Stimulated activated CD4-positive, alpha-beta T cell treated with anti-CD3 and anti-CD28 coated beads, TNF-alpha, amount 100 ng/mL, for 1 hour (primary cell): ENCODE data around the gene TNS3.
"Not testable (repeated sequence)": the region's sequence is repeated elsewhere in the genome, so short reads cannot be mapped to it uniquely, and the experiment has no call there.

Experiments used
- DNase-seq, 3 donors: peaks; one replicate each; pipeline ENCODE4 v3.0.0-alpha.2; 2020; ENCODE audit warnings: low read depth in 3 of 3, low spot score in 1 of 3

TNS3 gene

DNA sequence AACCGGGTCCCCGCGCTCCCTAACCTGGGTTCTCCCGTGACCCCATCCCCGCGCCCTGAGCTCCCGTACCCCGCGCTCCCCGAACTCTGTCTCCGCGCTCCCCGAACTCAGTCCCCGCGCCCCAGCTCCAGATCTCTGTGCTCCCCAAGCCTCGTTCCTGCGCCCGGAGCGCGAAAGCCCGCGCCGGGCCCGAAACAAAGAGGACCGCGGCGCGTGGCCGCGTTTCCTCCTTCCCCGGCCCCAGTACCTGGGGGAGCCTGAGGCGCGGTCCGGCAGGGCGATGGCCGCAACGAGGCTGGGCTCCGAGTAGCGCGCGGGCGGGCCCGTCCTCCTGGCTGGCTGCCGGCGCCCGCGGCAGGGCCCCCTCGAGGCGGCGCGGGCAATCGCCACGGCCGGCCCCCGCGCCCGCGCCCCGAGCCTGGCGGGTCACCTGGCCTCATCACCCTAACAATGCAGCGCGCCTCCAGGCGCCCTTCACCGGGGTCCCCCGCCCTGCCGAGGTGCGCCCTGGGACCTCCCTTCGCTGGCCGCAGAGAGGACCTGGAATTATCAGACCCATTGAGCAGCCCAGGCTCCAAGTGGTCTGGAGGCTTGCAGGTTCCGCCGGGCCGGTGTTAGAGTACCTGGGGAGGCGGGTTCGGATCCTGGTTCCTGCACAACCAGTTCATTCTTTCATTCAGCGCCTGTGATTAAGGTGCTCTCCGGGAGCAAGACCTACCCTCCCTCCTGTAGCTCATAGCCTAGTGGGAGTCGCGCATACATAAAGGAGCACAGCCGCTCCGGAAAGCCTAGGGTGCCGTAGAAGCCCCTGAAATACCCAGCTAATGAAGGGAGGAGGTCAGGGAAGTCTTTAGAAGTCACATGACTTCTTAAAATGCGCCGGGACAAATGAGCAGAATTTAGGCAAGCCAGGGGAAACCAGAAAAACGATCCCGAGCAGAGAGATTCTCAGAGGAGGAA is at the start of gene TNS3:
Gene TNS3, minus strand, starts transcription at position 308 of the 960 bp plus-strand sequence. CDS start 142,475 bp downstream, outside the sequence.
- DNase-seq = no peak

DNA sequence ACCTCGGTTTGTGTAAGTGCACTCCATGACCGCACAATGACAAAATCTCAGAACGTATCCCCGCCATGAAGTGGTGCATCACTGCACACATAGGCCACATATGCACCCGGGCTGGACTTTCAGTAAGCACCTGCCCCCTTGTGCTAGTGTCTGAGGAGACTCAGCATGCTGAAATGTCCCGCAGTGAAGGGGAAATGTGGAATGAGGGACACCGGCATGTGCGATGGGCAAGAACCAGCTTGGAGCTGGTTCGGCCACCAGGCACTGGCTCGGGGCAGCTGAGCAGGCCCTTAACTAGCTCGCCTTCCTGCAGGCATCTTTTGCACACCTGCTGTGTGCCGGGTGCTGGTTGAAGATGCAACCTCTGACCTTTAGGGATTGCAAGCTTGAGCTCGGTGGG is 49.8 kb upstream of the TNS3 start:
- DNase-seq = no peak

DNA sequence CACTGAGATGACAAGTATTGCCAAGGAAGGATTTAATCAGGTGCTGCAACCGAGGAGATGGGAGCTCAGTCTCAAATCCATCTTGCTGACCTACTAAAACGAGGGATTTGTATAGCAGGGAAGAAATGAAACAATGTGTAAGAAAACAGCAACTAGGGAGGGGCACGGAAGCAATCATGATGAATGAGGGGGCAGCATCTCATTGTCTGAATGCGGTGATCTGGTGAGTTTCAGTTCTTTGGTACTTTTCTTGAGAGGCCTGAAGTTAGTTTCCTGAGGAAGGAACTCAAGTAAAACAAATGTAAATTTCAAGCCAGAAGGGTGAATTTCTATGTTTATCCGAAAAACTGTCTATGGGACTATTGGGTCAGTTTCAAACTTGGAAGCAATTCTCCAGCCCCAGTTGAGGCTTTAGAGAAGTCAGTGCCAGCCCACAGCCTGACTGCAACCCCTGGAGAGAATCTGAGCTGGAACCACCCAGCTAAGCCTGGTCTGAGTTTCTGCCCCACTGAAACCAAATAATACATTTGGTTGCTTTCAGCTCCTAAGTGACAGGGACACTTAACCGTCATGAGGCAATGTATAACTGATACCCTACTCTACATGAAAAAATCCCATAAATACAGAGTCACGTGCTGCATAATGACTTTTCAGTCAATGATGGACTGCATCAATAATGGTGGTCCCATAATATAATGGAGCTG is 45.8 kb upstream of the TNS3 start:
- DNase-seq = no peak

DNA sequence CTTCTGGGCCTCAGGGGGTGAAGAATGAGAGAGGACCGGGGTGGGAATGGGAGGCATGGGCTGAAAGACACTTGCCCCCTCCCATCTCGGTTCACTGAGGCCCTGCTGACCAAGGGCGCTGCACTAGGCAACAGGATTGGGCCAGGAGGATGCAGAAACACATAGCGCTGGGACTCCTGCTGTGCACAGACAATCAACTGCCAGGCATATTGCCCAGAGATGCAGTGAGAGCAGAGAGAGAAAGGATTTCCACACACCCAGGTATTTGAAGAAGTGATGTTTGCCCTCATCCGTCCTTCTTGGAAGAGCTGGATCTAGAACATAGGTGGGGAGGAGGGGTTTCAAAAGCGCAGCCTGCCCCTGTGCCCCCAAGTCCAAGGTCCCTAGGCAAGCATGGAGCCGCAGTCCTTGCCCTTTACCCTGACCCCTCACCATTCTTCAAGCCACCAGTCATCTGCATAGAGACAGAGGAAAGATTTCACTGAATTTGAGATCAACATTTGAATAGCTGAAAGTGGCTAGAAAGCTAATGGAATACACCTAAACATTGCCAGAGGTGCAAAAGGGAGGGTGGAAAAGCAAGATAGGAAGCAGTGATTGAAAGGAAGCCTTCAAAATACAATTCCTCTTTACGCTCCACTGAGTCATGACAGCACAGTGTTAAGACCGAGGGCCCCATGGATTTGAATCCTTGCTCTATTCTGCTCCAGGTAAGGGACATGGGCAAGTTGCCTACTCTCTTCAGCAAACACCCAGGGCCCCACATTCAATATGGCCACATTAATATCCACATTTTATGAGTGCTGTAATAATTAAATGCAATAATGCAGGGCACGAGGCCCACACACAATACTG is 44.2 kb upstream of the TNS3 start:
- no peak for DNase-seq

DNA sequence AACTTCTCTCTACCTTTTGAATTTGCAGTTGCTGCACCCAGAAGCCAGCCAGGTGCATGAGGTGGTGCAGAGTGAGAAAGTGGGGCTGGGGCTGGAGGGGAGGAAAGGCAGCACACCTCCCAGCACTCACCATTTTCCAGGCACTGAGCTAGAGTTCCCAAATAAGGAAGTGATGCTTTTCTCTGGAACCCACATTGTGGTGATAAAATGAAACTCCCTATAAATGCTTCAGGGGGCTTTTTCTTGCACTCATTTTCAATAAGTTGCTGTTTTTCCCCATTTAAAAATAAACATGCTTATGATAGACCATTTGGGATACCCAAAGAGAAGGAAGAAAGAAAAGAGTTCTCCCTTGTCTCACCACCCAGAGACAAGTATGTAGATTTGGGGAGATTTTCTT is 42.8 kb upstream of the TNS3 start:
- DNase-seq = no peak

DNA sequence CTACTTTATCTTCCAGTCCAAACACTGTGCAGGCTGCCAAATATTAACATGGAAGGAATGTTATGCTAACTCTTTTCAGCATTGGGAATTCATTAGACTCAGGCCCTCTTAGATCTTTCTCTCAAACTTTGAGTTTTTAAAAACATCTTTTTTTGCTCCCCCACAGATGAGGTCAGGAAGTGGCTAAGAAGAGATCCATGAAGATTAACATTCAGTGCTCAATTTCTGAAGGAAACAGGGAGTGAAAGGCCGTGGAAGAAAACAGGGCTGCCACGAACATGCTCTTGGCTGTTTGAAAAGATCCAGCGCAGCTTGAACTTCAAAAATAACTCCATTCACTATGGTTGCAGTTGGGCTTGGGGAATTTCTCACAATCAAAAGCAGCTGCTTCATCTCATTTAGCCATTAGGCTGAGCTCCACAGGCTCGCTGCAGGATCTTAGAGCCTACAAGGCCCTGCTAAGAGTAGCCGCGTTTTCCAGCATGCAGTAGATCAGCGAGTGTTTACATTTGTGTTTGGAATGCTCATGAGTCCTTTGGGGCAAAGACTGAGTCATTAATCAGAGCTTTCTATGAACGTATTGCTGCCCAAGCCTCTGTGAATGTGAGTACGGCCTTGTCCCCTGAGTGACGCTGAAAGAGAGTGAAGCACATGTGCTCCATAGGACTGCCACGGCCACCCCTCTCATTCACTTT is 41.2 kb upstream of the TNS3 start:
- DNase-seq = no peak

DNA sequence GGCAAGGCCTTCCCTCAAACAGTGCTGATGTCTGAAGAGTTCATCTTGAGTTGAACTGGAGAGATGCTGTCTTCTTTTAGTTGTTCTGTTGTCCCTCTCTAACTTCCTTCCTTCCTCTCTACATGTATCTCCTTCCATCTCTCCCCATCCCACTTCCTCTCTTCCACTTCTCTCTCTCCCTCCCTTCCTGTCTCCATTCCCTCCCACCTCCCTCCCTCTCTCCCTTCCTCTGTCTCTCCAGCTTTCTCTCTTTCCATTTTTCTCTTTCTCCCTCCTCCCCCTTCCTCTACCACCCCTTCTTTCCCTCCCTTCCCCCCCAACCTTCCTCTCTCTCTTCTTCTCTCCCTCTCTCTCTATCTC is 40.7 kb upstream of the TNS3 start:
- DNase-seq = no peak

DNA sequence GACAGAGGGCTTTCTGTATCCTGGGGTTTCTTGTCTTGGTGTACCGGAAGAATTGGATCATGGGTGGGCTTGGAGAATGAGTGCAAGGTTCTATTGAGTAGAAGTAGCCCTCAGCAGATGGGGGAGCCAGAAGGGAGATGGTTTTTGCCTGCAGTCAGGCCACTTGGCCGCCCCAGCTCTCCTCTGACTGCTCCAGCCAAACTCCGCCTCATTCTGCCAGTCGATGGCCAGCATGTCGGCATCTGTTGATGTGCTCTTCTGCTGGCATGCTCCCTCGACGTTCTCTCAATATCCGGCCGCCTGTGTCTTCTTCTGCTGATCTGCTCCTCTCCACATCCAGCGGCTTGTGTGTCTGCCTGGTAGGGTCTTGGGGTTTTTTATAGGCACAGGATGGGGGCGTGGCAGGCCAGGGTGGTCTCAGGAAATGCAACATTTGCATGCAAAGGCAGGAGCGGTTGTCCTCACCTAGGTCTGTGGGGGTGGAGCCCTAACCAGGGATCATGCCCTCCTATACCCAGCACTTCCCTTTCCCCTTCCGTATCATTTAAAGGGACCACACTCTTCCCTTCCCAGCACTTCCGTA is 40.2 kb upstream of the TNS3 start:
- no peak for DNase-seq

DNA sequence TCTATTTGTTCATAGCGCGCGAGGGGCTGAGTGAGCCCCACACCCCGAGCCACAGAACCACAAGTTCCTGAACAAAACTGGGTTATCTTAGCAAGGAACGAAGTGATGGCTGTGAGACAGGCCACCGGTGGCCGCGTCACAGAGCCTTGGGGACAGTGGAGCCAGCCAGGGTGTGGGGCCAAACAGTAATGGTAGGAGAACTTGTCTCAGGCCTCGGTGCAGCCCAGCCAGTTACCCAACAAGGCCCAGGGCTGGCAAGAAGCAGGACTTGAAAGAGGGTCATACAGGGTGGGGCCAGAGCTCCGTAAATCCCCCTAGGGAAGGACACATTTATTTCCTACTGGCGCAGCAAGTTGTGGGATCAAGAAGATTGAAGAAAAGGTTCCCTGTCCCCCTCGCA is 39.4 kb upstream of the TNS3 start:
- DNase-seq = no peak

DNA sequence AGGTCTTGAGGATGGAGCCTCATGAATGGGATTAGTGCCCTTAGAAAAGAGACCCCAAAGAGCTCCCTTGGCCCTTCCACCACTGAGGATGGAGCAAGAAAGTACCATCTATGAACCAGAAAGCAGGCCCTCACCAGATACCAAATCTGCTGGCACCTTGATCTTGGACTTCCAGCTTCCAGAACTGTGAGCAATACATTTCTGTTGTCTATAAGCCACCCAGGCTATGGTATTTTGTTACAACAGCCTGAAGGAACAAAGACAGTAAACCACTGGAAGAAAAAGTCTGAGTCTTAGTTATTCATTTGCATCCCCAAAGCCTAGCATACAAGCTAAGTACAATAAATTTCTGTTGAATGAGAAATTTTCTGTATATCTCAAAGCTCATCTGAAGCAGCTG is 37.9 kb upstream of the TNS3 start:
- DNase-seq = no peak

DNA sequence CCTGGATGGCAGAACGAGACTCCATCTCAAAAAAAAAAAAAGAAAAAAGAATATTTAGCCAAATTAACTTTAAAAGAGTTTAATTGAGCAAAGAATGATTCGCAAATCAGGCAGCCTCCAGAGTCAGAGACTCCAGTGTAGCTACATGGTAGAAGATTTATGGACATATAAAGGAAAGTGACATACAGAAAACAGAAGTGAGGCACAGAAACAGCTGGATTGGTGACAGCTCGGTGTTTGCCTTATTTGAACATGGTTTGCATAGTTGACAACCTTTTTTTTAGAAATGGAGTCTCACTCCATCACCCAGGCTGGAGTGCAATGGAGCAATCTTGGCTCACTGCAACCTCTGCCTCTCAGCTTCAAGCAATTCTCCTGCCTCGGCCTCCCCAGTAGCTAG is 35.2 kb upstream of the TNS3 start:
- DNase-seq = no peak

DNA sequence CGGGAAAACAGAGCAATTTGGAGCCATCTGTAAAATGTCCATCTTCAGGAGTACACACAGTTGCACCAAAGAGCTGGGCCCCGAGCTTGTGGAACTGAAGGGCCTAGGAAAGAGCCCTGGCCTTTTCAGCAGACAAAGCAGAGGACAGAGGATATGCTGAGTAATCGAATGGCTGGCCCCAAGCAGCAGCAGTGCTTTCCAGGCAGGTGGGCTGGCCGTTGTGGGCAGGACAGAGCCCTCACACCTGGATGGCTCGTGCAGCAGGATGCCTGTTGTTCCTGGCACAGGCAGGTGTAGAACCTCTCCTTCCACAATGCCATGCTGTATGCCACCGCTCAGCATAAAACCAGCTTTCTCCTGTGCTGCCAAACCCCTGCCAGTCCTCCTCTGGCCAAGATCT is 32.5 kb upstream of the TNS3 start:
- no peak for DNase-seq

DNA sequence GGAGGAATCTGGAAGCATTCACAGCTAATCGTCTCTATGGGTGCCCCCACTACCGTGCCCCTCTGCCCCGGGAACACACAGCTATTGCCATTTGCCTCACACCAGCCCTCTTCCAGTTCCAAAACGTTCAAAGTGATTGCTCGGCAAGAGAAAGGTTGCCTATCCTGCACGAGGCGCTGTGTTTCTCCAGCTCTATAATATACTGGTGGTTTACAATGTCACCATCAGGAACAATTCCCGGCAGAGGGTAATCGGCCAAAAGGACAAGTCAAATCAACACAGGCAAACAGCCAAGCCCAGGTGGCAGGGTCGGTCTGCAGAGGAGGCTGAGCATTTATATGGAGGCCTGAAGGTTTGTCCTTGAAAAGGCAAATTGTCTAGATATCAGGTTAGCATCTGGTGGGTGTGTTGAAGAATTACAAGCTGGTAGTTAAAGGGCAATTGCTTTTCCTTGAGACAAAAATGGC is 29.2 kb upstream of the TNS3 start:
- DNase-seq = no peak

DNA sequence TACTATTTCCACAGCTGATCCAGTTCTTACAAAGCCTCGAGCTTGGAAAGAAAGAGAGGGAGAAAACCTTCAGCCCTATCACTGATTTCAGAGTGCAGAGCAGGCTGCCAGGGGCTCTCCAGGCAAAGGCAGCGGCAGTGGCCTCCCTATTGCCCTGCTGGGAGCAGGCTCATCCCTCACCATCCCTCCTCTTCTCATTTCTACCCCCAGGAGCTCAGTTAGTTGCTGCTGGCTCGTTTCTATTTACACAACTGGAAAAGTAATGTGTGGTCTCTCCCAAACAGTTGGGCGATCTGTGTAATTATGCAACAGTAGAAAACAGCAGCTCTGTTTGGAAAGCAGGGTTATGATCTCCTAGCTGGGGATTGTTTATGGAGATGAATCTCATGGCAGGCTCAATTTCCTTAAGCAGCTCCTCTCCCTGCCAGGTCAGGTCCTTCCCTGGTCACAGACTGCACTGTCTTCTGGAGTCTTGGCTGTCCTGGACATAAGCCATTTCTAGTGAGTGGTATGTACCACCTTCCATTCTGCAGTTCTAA is 28.7 kb upstream of the TNS3 start:
- DNase-seq = no peak

DNA sequence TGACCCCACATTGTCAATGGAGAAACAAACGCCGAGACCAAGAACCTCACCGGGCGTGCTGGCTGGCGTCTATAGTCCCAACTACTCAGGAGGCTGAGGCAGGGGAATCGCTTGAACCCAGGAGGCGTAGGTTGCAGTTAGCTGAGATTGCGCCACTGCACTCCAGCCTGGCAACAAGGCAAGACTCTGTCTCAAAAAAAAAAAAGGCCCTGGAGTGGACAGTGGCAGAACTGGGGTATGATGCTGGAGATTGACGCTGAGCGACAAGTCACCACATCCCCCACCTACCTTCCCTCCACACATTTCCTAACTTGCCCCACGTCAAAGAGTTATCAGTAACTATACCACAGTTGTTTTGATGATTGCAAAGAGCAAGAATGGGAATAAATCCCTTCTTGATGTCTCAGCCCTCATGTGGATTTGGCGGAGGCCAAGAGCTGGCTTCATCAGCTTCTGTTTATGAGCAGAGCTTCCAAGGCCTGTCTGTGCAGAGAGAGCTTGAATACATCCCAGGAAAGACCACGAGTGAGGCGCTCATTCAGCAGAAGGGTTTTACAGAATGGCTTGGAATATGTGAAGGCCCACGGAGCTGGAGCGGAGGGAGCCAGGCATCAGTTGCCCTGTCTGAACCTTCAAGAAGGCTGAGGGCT is 28.0 kb upstream of the TNS3 start:
- no peak for DNase-seq

DNA sequence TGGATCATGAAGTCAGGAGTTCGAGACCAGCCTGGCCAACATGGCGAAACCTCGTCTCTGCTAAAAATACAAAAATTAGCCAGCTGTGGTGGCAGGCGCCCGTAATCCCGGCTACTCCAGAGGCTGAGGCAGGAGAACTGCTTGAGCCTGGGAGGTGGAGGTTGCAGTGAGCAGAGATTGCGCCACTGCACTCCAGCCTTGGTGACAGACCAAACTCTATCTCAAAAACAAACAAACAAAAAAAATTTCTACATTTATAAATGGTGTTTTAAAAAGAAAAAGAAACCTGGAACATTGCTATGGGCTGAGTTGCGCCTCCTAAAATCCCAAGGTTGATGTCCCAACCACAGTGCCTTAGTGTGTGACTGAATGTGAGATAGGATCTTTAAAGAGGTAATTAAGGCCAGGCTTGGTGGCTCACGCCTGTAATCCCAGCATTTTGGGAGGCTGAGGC is 24.7 kb upstream of the TNS3 start:
- not testable (repeated sequence) for DNase-seq

DNA sequence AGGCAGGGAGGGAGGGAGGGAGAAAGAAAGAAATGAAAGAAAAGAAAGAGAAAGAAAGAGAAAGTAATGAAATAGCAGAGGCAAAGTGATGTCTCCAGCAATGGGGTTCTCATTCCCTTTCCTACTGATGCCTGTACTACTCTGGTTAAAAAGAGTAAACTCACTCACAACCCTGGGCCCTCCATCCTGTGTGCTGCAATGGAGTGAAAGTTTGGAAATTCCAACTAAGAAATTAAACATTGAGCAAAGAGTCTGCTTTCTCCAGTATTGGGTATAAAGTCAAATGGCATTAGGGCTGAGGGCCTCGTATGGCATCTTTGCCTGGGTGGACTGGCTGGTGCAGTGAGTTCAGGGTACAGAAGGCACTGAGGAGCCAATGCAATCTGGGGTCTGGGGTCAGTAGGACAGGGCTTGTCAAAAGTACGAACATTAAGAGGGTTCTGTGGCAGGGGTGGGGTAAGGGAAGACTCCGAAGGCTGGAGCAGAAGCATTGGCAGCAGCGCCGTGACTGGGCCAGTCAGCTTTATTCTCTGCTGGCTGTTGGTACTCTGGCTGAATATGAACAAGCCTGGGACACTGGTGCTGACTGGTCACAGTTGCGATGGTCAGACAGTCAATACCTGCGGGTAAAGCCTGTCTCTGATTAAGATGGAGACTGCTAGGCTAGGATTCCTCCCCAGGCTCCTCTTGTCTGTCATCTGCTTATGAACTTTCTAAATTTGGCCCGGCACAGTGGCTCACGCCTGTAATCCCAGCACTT is 24.1 kb upstream of the TNS3 start:
- DNase-seq = no peak

DNA sequence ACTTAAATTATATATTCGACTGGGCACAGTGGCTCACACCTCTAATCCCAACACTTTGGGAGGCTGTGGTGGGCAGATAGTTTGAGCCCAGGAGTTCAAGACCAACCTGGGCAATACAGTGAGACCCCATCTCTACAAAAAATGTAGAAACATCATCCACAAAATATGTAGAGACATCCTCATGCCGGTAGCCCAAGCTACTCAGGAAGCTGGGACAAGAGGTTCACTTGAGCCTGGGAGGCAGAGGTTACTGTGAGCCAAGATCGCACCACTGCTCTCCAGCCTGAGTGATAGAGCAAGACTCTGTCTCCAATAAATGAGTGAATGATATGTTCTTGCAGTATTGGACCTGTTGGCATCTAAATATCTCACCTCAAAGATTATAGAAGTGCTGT is 22.6 kb upstream of the TNS3 start:
- no peak for DNase-seq
